PC-9 (cell line): Measurements from ENCODE around the gene ALDH6A1. TPM values are rescaled to one million over a fixed set of nuclear protein-coding genes. Genes with fewer than 3 reads are reported as not detected.

Experiments used
- BruUV-seq: library from RNA; stranded (reverse); fragments of 400-500 nt; replicated peaks from 2 replicates; lab custom pipeline; 2021; lab: Mats Ljungman, UMichigan
- CTCF ChIA-PET: fragments of 300-600 bp; sonication (Branson Sonifier 250); formaldehyde crosslinking; loops from one replicate; lab custom pipeline; 2022; ENCODE audit warnings: antibody characterized with exemption; lab: Charles Lee
- POLR2A ChIA-PET: fragments of 300-600 bp; sonication (Branson Sonifier 250); formaldehyde crosslinking; loops from one replicate; lab custom pipeline; 2022; ENCODE audit warnings: antibody characterized with exemption; ENCODE audit not compliant: unreplicated experiment; lab: Charles Lee
- DNase-seq, 2 experiments: peaks; one replicate each; pipeline versions ENCODE4 v3.0.0 to v3.0.0-alpha.2; 2015 to 2022; ENCODE audit warnings: mixed read lengths in 1 of 2
- H2AFZ ChIP-seq: fragments of 200-600 bp; sonication (generic); 2 replicates; pipeline ENCODE4 v1.8.1; 2017; ENCODE audit warnings: antibody characterized with exemption
- H3F3A ChIP-seq: fragments of 200-600 bp; sonication (generic); 2 replicates; pipeline ENCODE4 v1.8.1; 2017; ENCODE audit warnings: antibody characterized with exemption, mild to moderate bottlenecking, low read depth; ENCODE audit not compliant: insufficient read depth
- H3K27ac ChIP-seq: fragments of 200-600 bp; sonication (generic); 2 replicates; pipeline ENCODE4 v1.6.1; 2016; ENCODE audit warnings: mixed run types
- H3K27me3 ChIP-seq: fragments of 200-600 bp; sonication (generic); 2 replicates; pipeline ENCODE4 v1.6.1; 2016; ENCODE audit warnings: low read depth, mixed run types; ENCODE audit not compliant: insufficient read depth
- H3K36me3 ChIP-seq: fragments of 200-600 bp; sonication (generic); 2 replicates; pipeline ENCODE4 v1.6.1; 2016; ENCODE audit warnings: low read depth, mixed run types
- H3K4me1 ChIP-seq: fragments of 200-600 bp; sonication (generic); replicated peaks from 2 replicates; pipeline ENCODE4 v1.6.1; 2016; ENCODE audit warnings: mixed run types; ENCODE audit not compliant: insufficient read depth
- H3K4me2 ChIP-seq: fragments of 200-600 bp; sonication (generic); 2 replicates; pipeline ENCODE4 v1.6.1; 2017; ENCODE audit warnings: mixed run types
- H3K4me3 ChIP-seq: fragments of 200-600 bp; sonication (generic); 2 replicates; pipeline ENCODE4 v1.6.1; 2016; ENCODE audit warnings: mixed run types
- H3K79me2 ChIP-seq: fragments of 200-600 bp; sonication (generic); 2 replicates; pipeline ENCODE4 v1.6.1; 2017; ENCODE audit warnings: low read depth, mixed run types
- H3K9me2 ChIP-seq: fragments of 200-600 bp; sonication (generic); 2 replicates; pipeline ENCODE4 v1.8.1; 2017; ENCODE audit warnings: mild to moderate bottlenecking; ENCODE audit not compliant: insufficient read depth
- H3K9me3 ChIP-seq: fragments of 200-600 bp; sonication (generic); 2 replicates; pipeline ENCODE4 v1.8.1; 2016; ENCODE audit warnings: low read depth; ENCODE audit not compliant: insufficient read depth
- H4K20me1 ChIP-seq: fragments of 200-600 bp; sonication (generic); 2 replicates; pipeline ENCODE4 v1.8.1; 2017; ENCODE audit not compliant: insufficient read depth
- CTCF ChIP-seq: fragments of 200-600 bp; sonication (generic); conservative IDR thresholded peaks from 2 replicates; pipeline ENCODE4 v1.6.1; 2017; ENCODE audit warnings: mixed run types, antibody characterized with exemption, mild to moderate bottlenecking, moderate library complexity
- EZH2 ChIP-seq: fragments of 200-600 bp; sonication (generic); IDR thresholded peaks from 2 replicates; pipeline ENCODE4 v1.8.0; 2017; ENCODE audit warnings: antibody characterized with exemption, low read depth
- intact Hi-C: fragments of 100-400 bp; cut with micrococcal nuclease; formaldehyde crosslinking; loops from one replicate; pipeline ENCODE4 v1.10.0; 2022; ENCODE audit not compliant: unreplicated experiment
- total RNA-seq: library from RNA; stranded (reverse); gene quantifications from 2 replicates; pipeline ENCODE4 v1.2.3, GENCODE V29; 2021

The ALDH6A1 gene
- total RNA-seq, 1 experiment from 2014 or later, result 54.5 TPM

- H3K4me1 ChIP-seq, result peaks cover 40% of the 10 kb centered on the region
- H3K4me2 ChIP-seq, result peak overlapping the region; percentile 15
- H3K36me3 ChIP-seq, result no peaks in the 10 kb centered on the region
- no peaks in the 10 kb centered on the region for H3K79me2 ChIP-seq
- no peaks in the 10 kb centered on the region for H3K27me3 ChIP-seq
- H2AFZ ChIP-seq, result no peak overlapping the region
- peak in 1 of 2 experiments; percentile 36 for DNase-seq
- H3K9me3 ChIP-seq, result no peaks in the 10 kb centered on the region
- CTCF ChIA-PET, result no interaction called here
- intact Hi-C loops, result no loop called here
- POLR2A ChIA-PET, result no interaction called here
- no peaks in the 10 kb centered on the region for H4K20me1 ChIP-seq
- no peak for TF ChIP-seq CTCF
- TF ChIP-seq EZH2, result no peak
- no TSS peak for BruUV-seq
- H3K4me3 ChIP-seq, result no peak overlapping the region
- no peaks in the 10 kb centered on the region for H3K9me2 ChIP-seq
- no peak overlapping the region for H3K27ac ChIP-seq
- H3F3A ChIP-seq, result peaks cover 46% of the 10 kb centered on the region
Observed at GRCh38 chr14:74064426-74064825, 19.8 kb downstream of the ALDH6A1 start.

- intact Hi-C loops, result loop anchor here (1.0 kb wide), 1 partner anchor 22 kb away; the partner anchor contains the start of genes ALDH6A1 and LIN52
- Histone ChIP-seq H3K4me1 (peaks cover 40% of the 10 kb centered on the region), H4K20me1 (no peaks in the 10 kb centered on the region), H3K27ac (peak overlapping the region; percentile 75), H3K9me2 (no peaks in the 10 kb centered on the region), H3K4me3 (peak overlapping the region; percentile 7; the same call in 1 of the 2 replicates), H3K79me2 (no peaks in the 10 kb centered on the region), H2AFZ (no peak overlapping the region), H3K9me3 (no peaks in the 10 kb centered on the region), H3K4me2 (peak overlapping the region; percentile 44), H3K36me3 (no peaks in the 10 kb centered on the region), H3K27me3 (no peaks in the 10 kb centered on the region), H3F3A (peaks cover 46% of the 10 kb centered on the region)
- CTCF ChIA-PET, result interaction anchor here (0.6 kb wide), 1 partner anchor 27 kb away, joined by 17 read pairs; no protein-coding TSS in a partner anchor
- BruUV-seq, result no TSS peak
- DNase-seq, result peak; percentile 44 to 87
- POLR2A ChIA-PET, result interaction anchor here (0.6 kb wide), 1 partner anchor 23 kb away, joined by 5 read pairs; no protein-coding TSS in a partner anchor
- TF ChIP-seq CTCF (no peak), EZH2 (no peak)
Observed at GRCh38 chr14:74062809-74063150, 21.5 kb downstream of the ALDH6A1 start.

GRCh38 chr14:74049876-74050495, 34.3 kb downstream of the ALDH6A1 start:
- H3F3A ChIP-seq, result peaks cover 19% of the 10 kb centered on the region; the same call in 1 of the 2 replicates
- DNase-seq, result no peak
- intact Hi-C loops, result no loop called here

More at GRCh38 chr14:74049876-74050495, 34.3 kb downstream of the ALDH6A1 start:
- BruUV-seq, result no TSS peak
- CTCF ChIA-PET, result no interaction called here
- H4K20me1 ChIP-seq, result no peaks in the 10 kb centered on the region
- H3K9me3 ChIP-seq, result no peaks in the 10 kb centered on the region
- no peak overlapping the region for H3K4me3 ChIP-seq
- no peak for TF ChIP-seq CTCF
- no peak for TF ChIP-seq EZH2
- H3K27me3 ChIP-seq, result no peaks in the 10 kb centered on the region
- H3K4me2 ChIP-seq, result no peak overlapping the region
- 0 out of 2 replicates have a peak, but pooled peaks cover 5% of the 10 kb centered on the region for H3K4me1 ChIP-seq
- POLR2A ChIA-PET, result no interaction called here
- no peaks in the 10 kb centered on the region for H3K79me2 ChIP-seq
- no peaks in the 10 kb centered on the region for H3K9me2 ChIP-seq
- no peaks in the 10 kb centered on the region for H3K36me3 ChIP-seq
- no peak overlapping the region for H3K27ac ChIP-seq
- H2AFZ ChIP-seq, result no peak overlapping the region
